GM21786 (cell line): ENCODE measurements around the gene ATP11A.
"Not testable (repeated sequence)": the region's sequence is repeated elsewhere in the genome, so short reads cannot be mapped to it uniquely, and the experiment has no call there.

ENCODE experiments used
- ATAC-seq: cut with Tn5 transposase; IDR thresholded peaks from one replicate; pipeline ENCODE4 v1.9.1; 2021; ENCODE audit not compliant: unreplicated experiment

The ATP11A gene

GRCh38 chr13:112851107-112852038 is 161.5 kb downstream of the ATP11A start:
- no peak for ATAC-seq

GRCh38 chr13:112852392-112852791 is 162.6 kb downstream of the ATP11A start:
- ATAC-seq, result no peak

- no peak for ATAC-seq
These were observed 163.0 kb downstream of the ATP11A start for GRCh38 chr13:112852808-112853207.

GRCh38 chr13:112854321-112854720 is 164.5 kb downstream of the ATP11A start:
- no peak for ATAC-seq

- no peak for ATAC-seq
These were observed 166.0 kb downstream of the ATP11A start for GRCh38 chr13:112855859-112856258.

GRCh38 chr13:112857914-112858490 is 168.2 kb downstream of the ATP11A start:
- ATAC-seq, result no peak

GRCh38 chr13:112859128-112859816 is 169.4 kb downstream of the ATP11A start:
- ATAC-seq, result no peak

- ATAC-seq, result peak; percentile 92
These were observed 170.0 kb downstream of the ATP11A start for GRCh38 chr13:112859817-112860190.

- no peak for ATAC-seq
These were observed 172.2 kb downstream of the ATP11A start for GRCh38 chr13:112861876-112862615.

- ATAC-seq, result not testable (repeated sequence)
These were observed 173.5 kb downstream of the ATP11A start for GRCh38 chr13:112863356-112863755.

GRCh38 chr13:112865478-112865877 is 175.6 kb downstream of the ATP11A start:
- ATAC-seq, result not testable (repeated sequence)

GRCh38 chr13:112867301-112867711 is 177.5 kb downstream of the ATP11A start:
- no peak for ATAC-seq

- no peak for ATAC-seq
These were observed 178.5 kb downstream of the ATP11A start for GRCh38 chr13:112868308-112868707.

GRCh38 chr13:112869202-112870050 is 179.6 kb downstream of the ATP11A start:
- no peak for ATAC-seq

- ATAC-seq, result no peak
These were observed 180.2 kb downstream of the ATP11A start for GRCh38 chr13:112870051-112870331.

GRCh38 chr13:112870737-112871287 is 181.0 kb downstream of the ATP11A start:
- ATAC-seq, result no peak

GRCh38 chr13:112871742-112872141 is 181.9 kb downstream of the ATP11A start:
- ATAC-seq, result no peak

- not testable (repeated sequence) for ATAC-seq
These were observed 183.1 kb downstream of the ATP11A start for GRCh38 chr13:112872657-112873631.
